Urinary bladder (tissue), 4 donors: ENCODE measurements around the gene LINGO4. TPM values are rescaled to one million over a fixed set of nuclear protein-coding genes. Genes with fewer than 3 reads are reported as not detected.

Experiments
- DNase-seq: peaks from one replicate; pipeline ENCODE4 v3.0.0-alpha.2; 2015; ENCODE audit errors: extremely low spot score
- H3K27ac ChIP-seq: one replicate; pipeline ENCODE4 v1.5.1; 2013; ENCODE audit warnings: low read depth, mild to moderate bottlenecking, moderate library complexity
- H3K36me3 ChIP-seq: one replicate; pipeline ENCODE4 v1.6.1; 2013; ENCODE audit warnings: mild to moderate bottlenecking, moderate library complexity; ENCODE audit not compliant: insufficient read depth
- H3K4me1 ChIP-seq: one replicate; pipeline ENCODE4 v1.6.1; 2013; ENCODE audit warnings: mild to moderate bottlenecking, moderate library complexity; ENCODE audit not compliant: insufficient read depth
- H3K4me3 ChIP-seq: one replicate; pipeline ENCODE4 v1.5.1; 2013; ENCODE audit warnings: low read depth, low read length
- WGBS: extraction: QIAGEN DNeasy Blood & Tissue Kit; methylation state at CpG from one replicate; pipeline ENCODE4 v1.1.7; 2013; 5-methylcytosine and 5-hydroxymethylcytosine counted together
- polyA plus RNA-seq: library from polyadenylated mRNA; stranded (reverse); fragments of 200-250 nt; gene quantifications from one replicate; pipeline ENCODE4 v1.2.3, GENCODE V29; 2013
- total RNA-seq: library from RNA; depleted of rRNA; stranded (reverse); fragments of >200 nt; gene quantifications from one replicate; pipeline ENCODE4 v1.2.3, GENCODE V29; 2014
- donor health status: healthy with polysubstance abuse.
- donor health status: healthy.

Gene LINGO4
- total and polyA plus RNA-seq, 2 donors, result 0.16 to 0.19 TPM

DNA sequence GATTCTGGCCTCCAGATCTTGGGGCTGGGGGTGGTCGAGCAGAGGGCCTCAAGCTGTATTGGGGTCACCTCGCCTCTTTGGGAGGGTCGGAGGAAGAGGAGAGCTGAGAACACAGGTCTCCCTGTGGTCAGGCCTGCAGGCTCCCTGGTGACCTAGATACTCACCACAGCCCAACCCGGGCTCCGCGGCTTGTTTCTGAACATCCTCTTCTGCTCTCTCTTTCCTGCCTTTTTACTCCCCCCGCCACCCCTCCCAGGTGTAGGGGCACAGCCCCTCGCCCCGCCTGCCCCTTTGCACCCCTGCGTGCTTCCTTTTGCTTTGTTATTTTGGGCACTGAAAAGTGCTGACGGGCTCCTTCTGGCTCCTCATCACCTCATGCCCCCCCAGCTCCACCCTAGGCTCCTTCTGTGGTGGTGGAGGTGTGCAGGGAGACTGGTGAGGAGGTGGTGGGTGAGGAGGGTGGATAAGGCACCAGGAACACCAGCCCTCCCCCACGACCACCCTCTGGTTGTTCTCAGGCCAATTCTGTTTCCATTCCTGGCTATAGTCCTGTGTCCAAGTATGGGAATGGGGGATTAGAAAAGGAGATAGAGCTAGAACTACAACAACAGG, 10.6 kb upstream of the LINGO4 start:
- Histone ChIP-seq H3K27ac (no peak overlapping the region), H3K36me3 (no peaks in the 10 kb centered on the region), H3K4me3 (no peak overlapping the region), H3K4me1 (no peaks in the 10 kb centered on the region)
- no peak for DNase-seq
- 76% methylated on average over 12 of the region's 12 CpGs for WGBS

DNA sequence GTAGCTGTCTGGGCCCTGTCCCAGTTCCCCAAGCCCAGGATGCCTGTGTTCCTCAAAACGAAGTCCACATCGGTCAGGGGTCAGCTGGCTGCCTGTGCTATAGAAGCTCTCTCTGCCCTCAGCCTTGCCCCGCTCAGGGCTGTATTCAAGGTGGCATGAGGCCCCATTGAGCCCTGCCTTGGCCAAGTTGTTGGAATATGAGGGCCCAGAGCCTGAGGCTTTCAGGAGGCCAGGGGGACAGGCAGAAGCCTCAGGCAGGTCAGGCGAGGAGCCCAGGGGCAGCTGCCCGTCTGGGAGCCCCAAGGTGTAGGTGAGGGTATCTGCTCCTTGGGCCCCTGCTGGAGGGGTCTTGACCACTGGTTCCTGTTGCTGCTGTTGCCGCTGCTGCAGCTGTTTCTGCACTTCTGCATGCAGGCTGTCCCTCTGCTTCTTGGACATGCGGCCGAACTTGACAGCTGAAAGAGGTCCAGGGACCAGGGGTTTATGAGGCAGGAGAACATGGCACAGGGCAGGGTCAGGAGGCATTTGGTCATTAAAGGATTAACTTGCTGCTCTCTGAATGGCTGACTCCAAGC, 9.8 kb upstream of the LINGO4 start:
- 80% methylated on average over 8 of the region's 8 CpGs for WGBS
- no peaks in the 10 kb centered on the region for H3K4me1 ChIP-seq
- H3K36me3 ChIP-seq, result no peaks in the 10 kb centered on the region
- no peak for DNase-seq
- no peak overlapping the region for H3K4me3 ChIP-seq
- H3K27ac ChIP-seq, result no peak overlapping the region

DNA sequence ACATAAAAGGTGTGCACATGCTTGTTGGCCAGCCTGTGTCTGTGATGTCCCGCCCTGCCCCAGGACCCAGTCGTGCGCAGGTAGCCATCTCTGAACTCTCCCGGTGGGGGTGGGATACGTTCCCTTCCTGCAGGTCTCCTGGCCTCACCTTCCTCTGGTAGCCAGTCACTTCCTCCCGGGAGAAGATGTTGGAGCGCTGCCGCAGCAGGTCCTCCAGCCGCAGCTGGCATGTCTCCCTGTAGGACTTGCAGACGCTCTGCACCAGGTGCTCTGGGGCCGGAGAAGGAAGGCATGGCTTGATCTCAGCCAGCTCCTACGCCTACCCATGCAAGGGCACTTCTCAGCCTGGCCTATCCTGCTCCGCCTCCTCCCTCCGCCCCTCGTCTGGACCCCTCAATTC, 9.2 kb upstream of the LINGO4 start:
- Histone ChIP-seq H3K4me1 (no peaks in the 10 kb centered on the region), H3K36me3 (no peaks in the 10 kb centered on the region), H3K4me3 (no peak overlapping the region), H3K27ac (no peak overlapping the region)
- WGBS, result 83% methylated on average over 15 of the region's 15 CpGs
- DNase-seq, result no peak

DNA sequence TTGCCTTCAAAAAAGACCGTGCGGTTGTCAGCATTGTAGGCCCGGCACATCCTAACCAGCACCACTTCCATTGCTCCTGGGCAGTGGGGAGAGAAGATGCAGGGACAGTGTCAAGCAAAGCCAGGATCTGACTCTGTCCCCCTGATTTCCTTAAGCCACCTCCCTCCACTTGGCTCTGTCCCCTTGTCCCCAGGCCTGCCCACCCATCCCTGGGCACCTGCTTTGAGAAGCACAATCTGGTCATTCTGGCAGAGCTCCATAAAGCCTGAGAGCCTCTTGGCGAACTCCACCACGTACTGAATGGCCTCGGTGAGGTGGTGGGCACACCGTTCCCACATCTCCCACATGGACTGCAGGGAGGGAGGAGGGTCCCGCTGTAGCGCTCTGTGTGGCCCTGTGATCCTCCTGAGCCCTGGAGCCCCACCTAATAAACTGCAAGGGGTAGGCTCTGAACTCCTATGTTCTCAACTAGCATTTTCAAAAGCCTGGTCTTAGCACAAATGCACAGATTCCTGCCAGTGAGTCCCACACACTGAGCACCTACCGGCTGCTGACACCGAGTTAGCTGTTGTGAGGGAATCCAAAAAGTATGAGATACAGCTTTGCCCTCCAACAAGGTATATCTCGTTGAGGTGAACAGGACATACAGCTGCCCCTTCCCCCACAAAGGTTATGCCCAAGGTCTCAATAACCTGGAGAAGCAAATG, 8.2 kb upstream of the LINGO4 start:
- Histone ChIP-seq H3K36me3 (no peaks in the 10 kb centered on the region), H3K4me3 (no peak overlapping the region), H3K4me1 (no peaks in the 10 kb centered on the region), H3K27ac (no peak overlapping the region)
- DNase-seq, result no peak
- 81% methylated on average over 12 of the region's 12 CpGs for WGBS

DNA sequence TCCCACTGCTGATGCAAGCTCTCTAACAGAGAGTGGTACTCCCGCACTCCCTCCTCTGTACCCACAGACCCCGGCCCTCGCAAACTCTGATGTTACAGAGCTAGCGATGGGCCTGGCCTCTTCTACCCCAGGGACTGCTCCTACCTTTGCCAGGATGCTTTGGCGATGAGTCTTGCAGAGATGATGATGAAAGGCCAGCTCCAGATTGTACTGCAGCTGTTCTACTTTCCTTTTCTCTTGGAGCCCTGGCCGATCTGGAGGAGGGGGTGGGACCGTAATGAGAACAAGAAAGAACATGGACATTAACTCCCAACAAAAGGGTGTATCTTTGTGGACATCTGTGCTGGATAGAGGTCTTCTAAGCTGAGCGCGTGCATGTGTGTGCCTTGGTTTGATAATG, 6.0 kb upstream of the LINGO4 start:
- 79% methylated on average over 9 of the region's 9 CpGs for WGBS
- H3K4me1 ChIP-seq, result no peaks in the 10 kb centered on the region
- DNase-seq, result no peak
- H3K27ac ChIP-seq, result no peak overlapping the region
- no peak overlapping the region for H3K4me3 ChIP-seq
- no peaks in the 10 kb centered on the region for H3K36me3 ChIP-seq

DNA sequence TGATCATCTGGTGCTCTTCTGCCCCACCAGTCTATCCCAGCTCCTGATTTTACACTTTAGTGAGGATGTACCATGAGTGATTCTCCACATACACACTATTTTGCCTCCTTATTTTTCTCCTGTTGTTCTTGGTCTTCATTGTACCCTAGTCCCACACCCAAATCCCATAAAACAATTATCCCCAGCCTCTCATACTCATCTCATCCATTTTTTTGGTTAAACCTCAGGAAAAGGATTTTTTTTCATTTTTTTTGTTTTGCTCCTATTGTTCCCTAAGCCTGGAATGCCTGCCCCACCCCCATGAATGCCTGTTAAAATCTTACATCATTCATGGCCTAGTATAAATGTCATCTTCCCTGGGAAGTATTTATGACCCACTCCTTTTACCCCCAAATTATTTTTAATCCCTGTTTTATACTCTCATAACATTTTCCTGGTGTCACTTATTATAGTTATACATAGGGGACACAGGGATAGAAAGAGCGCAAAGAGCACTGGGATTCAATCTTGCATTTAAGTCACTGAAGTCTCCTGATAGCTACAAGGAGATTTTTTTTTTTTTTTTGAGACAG, 4.9 kb upstream of the LINGO4 start:
- H3K4me1 ChIP-seq, result no peaks in the 10 kb centered on the region
- H3K4me3 ChIP-seq, result no peak overlapping the region
- no peaks in the 10 kb centered on the region for H3K36me3 ChIP-seq
- no peak overlapping the region for H3K27ac ChIP-seq
- WGBS, result 89% methylated on average over 1 of the region's 1 CpG
- no peak for DNase-seq

DNA sequence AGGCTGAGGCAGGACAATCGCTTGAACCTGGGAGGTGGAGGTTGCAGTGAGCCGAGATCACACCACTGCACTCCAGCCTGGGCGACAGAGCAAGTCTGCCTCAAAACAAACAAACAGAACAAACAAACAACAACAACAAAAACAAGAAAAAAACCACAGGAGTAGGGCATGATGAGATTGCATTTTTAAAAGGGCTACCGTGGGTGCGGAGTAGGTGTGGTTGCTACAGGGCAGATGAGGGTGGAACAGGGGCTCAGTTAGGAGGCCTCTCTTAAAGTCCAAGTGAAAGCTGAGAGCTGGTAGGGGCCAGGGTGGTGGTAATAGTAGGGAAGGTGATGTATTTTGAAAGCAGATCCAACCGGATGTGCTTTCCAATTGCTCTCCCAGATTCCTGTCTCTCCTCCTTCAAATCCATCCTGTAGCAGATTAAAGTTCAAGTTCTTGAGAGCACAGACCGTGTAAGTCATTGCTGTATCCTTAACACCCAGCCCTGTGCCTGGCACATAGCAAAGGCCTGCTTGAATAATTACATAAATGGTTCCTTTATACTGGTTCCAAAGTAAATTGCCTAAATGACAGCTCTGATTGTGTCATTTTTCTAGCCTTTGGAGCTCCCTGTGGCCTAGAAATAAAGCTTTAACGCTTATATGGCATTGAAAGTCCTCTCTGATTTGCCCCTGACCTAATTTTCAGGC, 4.2 kb upstream of the LINGO4 start:
- DNase-seq, result no peak
- WGBS, result 56% methylated on average over 8 of the region's 8 CpGs

DNA sequence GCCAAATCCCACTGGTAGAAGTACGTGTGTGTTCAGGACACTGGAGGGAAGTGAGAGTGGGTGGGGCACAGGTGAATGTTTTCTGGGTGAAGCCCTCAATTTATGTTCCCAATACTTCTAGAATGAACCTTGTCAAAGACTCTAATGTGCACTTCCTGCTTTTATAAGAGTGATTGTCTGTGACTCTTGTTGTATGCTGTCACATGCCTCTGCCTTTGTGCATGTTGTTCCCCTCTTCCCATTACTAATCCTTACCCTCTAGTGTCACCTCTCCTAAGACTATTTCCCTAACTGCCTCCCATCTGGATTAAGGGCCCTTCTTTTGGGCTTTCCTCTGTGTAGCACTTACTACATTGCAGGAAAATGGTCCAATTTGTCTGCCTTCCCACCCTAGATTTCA, 2.5 kb upstream of the LINGO4 start:
- H3K27ac ChIP-seq, result no peak overlapping the region
- 75% methylated on average over 1 of the region's 1 CpG for WGBS
- no peak for DNase-seq

More for the DNA sequence above, 4.2 kb upstream of the LINGO4 start:
- Histone ChIP-seq H3K27ac (no peak overlapping the region), H3K4me1 (no peaks in the 10 kb centered on the region), H3K4me3 (no peak overlapping the region), H3K36me3 (no peaks in the 10 kb centered on the region)

DNA sequence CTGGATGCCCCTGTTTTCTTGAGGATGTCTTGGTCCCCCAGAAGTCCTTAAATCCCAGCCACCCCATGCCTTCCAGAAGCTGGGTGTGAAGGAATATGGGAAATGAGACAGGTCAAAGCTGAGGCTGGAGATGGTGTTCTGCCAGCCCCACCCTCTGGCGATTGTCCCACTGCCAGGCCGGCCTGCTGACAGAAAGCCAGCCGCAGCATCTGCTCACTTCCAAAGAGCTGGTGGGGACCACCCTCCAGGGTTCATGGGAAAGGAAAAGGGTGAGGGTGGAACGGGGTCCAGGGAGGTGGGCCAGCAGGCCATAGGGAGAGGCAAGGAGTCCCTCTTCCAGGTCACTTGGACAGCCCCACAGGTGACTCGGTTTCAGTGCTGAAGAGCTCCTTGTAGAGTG, 1.9 kb upstream of the LINGO4 start:
- no peak for DNase-seq
- Histone ChIP-seq H3K27ac (no peak overlapping the region), H3K4me3 (no peak overlapping the region), H3K36me3 (no peaks in the 10 kb centered on the region), H3K4me1 (no peaks in the 10 kb centered on the region)
- 74% methylated on average over 5 of the region's 5 CpGs for WGBS

More for the DNA sequence above, 2.5 kb upstream of the LINGO4 start:
- no peak overlapping the region for H3K4me3 ChIP-seq
- no peaks in the 10 kb centered on the region for H3K36me3 ChIP-seq
- no peaks in the 10 kb centered on the region for H3K4me1 ChIP-seq

DNA sequence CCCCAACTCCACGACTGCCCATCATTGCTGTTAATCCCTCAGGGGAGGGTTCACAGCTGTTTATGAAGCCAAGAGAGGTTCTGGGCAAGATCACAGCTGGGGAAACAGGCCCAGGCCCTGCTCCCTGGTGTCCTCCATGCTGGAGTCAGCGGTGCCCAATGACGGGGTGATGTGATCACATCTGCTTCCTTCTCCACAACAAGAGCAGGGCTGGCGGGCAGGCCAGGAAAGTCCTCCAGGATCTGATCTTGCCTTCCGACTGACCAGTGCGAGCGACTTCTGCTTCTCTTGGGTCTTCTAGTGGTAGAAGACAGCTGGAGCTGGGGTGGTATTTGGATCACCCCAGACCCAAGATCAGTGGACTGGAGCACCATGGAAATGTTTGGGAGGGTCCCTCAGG, 951 bp upstream of the LINGO4 start:
- WGBS, result 80% methylated on average over 7 of the region's 7 CpGs
- Histone ChIP-seq H3K4me1 (no peaks in the 10 kb centered on the region), H3K27ac (no peak overlapping the region), H3K36me3 (no peaks in the 10 kb centered on the region), H3K4me3 (no peak overlapping the region)
- no peak for DNase-seq

DNA sequence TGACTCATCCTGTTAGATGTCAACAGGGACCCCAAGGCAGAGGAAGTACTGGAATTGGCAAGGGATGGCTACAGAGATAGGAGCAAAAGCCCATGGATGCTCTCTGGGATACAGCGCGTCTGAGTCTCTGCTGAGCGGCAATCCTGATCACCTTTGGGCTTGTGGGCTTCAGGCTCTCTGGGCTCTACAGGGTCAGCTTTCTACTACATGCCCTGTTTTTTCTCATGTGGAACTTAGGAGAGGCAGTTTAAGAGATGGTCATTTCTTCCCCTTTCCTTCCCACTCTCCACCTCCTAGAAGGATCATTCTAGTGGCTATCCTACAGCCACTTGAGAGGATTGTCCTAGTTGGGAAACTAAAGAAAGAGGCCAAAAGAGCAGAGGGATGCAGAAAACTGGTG, 1.3 kb downstream of the LINGO4 start:
- H3K36me3 ChIP-seq, result no peaks in the 10 kb centered on the region
- no peak overlapping the region for H3K4me3 ChIP-seq
- no peak for DNase-seq
- no peak overlapping the region for H3K27ac ChIP-seq
- no peaks in the 10 kb centered on the region for H3K4me1 ChIP-seq
- WGBS, result 96% methylated on average over 3 of the region's 3 CpGs

DNA sequence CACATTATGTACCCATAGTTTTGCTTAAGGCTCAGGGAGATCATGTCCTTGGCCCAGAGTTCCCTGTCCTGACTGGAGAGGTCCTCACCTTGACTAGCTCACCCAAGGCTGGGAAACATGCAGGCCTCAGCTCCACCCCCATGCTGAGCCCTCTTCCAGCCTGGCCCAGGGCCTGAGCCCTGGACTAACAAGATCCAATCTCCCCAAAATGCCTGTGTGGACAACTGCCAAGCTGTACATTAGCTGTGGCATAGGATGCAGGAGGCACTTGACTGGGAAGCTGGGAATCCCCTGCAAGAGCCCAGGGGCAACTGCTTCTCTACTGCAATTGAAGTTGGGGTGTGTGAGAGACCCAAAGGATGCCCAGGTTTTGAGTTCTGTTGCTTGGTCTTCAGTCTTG, 2.1 kb downstream of the LINGO4 start:
- Histone ChIP-seq H3K4me3 (no peak overlapping the region), H3K4me1 (no peaks in the 10 kb centered on the region), H3K27ac (no peak overlapping the region), H3K36me3 (no peaks in the 10 kb centered on the region)
- DNase-seq, result no peak

DNA sequence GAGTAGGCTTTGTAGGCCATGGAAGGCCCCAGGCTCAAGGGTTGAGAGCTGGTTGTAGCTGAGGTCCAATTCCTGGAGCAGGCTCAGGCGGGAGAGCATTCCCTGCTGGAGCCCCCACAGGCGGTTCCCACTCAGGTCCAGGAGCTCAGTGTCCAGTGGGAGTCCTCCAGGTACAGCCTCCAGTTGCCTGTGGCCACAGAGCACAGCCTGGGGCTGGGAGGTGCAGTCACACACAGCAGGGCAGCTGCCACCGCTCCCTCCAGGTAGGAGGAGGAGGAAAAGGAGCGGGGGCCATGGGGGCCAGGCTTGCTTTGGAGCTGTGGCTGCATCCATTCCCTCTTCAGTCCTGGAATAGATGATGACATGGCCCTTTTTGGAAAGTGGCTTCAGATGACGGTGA, 2.8 kb downstream of the LINGO4 start:
- Histone ChIP-seq H3K27ac (no peak overlapping the region), H3K4me1 (no peaks in the 10 kb centered on the region), H3K36me3 (no peaks in the 10 kb centered on the region), H3K4me3 (no peak overlapping the region)
- DNase-seq, result no peak
- WGBS, result 89% methylated on average over 5 of the region's 5 CpGs

DNA sequence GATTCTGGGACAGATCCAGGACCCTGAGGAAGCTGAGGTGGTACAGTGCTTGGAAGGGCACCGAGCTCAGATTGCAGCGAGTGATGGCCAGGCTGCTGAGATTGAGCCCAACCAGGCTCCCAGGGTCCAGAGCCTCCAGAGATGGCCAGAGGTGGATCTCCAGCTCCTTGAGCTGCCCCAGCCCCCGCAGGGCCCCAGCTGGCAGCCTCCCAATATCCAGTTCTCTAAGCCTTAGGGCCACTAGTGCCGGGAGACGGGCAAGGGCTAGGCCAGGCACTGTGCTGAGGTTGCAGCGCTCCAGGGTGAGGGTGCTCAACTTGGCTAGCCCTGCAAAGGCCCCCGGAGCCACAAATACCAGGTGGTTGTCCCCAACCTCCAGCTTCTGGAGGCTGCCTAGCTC, 3.4 kb downstream of the LINGO4 start:
- Histone ChIP-seq H3K27ac (no peak overlapping the region), H3K4me1 (no peaks in the 10 kb centered on the region), H3K4me3 (no peak overlapping the region), H3K36me3 (no peaks in the 10 kb centered on the region)
- no peak for DNase-seq
- WGBS, result 79% methylated on average over 7 of the region's 7 CpGs
